ENCODE results near the gene THAP8.

THAP8 gene

DNA sequence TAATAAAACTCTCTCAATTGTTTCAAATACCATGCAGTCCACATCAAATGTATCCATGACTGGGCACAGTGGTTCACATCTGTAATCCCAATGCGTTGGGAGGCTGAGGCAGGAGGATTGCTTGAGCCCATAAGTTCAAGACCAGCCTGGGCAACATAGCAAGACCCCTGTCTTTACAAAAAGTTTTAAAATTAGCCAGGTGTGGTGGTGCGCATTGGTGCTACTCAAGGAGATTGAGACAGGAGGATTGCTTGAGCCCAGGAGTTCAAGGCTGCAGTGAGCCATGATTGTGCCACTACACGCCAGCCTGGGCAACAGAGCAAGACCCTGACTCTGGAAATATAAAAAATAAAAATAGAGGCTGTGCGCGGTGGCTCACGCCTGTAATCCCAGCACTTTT is 26.4 kb downstream of the THAP8 start:
- no peak for DNase-seq

DNA sequence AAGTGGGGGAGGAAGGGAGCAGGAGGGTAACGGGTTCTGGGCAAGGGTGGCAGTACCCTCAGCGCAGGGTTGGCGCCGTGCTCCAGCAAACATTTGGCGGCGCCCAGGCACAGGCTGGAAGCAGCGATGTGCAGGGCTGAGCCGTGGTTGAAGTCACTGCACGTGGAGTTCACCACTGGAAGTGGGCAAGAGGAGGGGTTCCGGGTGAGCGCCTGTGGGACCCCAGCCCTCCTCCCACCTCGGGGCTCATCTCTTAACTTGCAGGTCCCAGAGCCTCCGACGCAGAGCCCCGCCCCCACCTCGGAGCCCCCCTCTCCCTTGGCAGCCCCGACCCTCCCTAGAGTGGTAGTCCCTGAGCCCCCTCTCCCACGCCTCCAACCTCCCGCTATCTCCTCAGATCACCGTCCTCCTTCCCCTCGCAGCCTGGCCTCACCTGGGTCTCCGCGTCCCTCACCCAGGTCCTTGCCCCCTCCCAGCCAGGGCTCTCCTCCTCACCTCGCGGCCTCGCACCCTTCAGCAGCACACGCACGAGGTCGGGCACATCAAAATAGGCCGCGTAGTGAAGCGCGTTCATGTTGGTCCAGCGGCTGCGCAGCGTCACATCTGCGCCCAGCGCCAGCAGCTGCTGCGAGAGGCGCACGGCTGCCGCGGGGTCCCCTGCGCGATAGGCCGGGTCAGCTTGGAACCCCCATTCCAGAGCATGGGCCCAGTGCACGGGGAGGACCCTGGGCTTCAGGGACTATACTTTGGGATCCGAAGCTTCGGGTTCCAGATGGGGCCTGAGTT is 27.8 kb downstream of the THAP8 start:
- DNase-seq = no peak

DNA sequence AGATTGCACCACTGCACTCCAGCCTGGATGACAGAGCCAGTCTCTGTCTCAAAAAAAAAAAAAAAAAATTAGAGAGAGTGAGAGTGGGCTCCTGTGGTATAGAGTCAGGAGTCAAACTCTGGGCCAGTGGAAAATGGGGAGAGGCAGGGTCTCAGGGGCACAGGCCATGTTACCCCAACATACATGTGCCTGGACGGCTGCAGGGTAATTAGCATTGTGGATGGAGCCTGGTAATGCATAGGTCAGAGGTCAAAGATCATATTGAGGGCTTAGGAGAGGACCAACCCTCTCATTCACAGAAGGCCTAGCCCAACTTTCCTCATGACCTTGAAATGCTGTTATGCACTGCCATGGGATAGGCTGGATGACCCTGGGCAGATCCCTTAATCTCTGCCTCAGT is 28.5 kb downstream of the THAP8 start:
- no peak for DNase-seq

DNA sequence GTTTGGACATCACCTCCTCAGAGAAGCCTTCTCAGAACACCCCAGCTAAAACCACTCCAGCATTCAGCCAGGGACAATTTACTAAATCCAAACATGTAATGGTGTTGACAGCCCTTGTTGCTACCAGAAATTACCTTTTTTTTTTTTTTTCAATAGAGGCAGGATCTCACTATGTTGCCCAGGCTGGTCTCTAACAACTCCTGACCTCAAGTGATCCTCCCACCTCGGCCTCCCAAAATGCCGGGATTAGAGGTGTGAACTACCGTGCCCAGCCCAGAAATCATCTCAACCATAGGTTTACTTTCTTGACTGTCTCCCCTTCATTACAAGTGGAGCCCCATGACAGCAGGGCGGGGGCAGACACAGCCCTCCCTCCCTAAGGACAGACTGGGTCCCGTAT is 30.7 kb downstream of the THAP8 start:
- no peak for DNase-seq

DNA sequence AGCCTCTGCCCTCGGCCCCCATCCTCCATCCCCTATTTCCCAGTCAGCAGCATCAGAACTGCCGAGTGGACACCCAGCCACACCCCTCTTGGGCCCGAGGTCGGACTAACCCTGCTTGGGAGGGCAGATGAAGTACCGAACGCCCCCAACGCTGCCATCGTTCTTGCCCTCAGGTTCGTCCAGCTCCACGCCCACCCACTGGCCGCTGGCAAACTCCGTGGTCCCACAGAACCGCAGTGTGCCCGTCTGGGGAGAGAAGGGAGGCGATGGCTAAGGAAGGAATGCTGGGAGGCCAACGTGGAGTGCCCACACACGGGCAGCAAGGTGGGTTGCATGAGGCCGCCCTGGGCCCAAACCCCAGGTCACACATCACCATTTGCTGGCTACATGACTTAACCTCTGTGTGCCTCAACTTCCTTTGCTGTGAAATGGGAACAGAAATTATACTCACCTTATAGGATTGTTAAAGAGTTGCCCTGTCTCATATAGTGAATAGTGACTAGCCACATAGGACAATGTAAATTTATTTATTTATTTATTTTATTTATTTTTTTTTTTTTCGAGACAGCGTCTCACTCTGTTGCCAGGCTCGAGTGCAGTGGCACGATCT is 34.9 kb downstream of the THAP8 start:
- DNase-seq = no peak

DNA sequence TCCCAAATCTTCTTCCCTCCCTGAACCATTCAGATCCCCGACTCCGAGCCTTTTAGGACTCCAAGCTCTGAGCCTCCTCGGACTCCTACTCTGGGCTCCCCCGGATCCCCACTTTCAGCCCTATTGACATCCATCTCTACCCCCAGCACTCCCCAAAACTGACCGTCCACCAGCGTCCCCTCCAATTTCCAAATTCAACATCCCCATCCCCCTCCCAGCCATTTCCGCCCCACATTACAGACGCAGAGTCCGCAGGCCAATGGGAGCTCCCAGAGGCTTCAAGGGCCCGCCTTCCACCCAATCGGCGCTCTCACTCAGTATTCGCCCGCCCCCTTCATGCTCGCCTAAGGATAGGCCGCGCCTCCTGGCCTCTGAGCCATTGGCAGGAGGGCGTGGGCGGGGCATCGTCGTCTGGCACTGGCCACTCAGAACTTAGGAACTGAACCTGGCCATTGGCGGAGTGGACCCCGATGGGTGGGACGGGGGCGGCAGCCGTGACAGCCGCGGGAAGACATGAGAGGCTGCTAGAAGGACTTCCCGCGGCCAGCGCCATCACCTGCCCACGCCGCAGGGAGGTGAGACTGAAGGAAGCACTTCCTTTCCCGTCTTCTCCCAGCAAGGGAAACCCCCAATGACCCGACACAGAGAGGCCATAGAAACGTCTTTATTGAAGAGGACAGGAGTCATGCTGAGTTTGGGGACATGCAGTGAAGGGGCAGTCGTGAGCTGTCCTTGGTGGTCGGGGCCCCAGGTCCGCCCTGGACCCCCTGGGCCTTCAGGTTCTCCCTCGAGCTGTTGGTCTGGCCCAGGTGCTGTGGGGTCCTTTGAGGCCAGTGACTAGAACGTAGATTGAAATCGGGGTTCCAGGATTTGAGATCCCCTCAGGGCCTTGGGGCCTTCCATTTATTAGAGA is 39.8 kb downstream of the THAP8 start, which contains the start of gene ALKBH6:
TSS of gene ALKBH6 (minus strand) at position 202 of the 913 bp plus-strand sequence. CDS start 816 bp downstream, outside the sequence.
- DNase-seq = peak; percentile 99

DNA sequence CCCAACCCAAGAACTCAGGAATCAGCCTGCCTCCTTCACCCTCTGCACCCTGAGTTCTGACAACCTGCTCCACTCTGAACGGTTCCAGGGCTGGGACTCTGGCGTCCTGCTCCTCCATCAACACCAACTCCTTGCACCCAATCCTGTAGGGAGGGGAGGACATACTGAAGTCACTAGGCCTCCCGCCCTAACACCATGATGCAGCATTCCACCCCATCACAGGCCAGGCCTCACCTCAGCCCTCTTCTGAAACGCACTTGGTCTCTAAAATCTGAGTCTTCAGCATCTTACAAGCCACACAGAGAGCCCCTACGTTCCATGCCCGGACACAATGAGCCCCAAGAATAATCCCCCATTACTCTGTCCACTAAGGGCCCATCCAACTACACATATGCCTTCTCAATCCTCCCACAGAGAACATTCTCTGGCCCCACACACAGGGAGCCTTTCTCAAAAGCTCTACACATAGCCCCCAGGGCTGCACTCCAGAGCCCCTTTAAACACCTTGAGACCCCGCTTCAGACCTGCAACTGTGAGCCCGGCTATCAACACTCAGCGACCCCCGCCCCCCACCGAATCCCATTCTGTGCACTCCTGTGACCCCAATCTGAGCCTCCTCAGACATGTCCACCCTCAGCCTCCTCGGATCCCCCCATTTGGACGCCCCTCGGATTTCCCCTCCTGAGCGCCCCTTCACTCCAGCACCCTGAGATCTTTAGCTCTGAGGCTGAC is 40.6 kb downstream of the THAP8 start:
- DNase-seq = no peak

DNA sequence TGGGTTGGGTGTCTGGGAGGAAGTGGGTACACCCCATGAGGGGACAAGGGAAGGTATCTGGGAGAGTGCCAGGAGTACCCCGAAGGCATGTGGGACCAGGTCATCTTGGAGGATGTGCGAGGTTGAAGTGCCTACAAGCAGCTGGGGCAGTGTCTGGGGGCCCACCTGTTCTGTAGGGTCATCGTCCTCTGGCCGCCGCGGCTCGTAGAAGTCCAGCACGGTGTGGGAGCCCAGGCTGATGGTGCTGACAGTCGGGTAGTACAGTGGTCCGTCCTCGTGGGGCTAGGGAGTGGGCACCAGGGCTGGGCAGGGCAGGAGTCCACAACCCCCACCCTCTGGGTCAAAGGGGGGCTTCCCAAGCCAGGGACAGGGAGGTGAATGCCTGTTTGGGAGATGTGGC is 43.7 kb downstream of the THAP8 start:
- DNase-seq = no peak

DNA sequence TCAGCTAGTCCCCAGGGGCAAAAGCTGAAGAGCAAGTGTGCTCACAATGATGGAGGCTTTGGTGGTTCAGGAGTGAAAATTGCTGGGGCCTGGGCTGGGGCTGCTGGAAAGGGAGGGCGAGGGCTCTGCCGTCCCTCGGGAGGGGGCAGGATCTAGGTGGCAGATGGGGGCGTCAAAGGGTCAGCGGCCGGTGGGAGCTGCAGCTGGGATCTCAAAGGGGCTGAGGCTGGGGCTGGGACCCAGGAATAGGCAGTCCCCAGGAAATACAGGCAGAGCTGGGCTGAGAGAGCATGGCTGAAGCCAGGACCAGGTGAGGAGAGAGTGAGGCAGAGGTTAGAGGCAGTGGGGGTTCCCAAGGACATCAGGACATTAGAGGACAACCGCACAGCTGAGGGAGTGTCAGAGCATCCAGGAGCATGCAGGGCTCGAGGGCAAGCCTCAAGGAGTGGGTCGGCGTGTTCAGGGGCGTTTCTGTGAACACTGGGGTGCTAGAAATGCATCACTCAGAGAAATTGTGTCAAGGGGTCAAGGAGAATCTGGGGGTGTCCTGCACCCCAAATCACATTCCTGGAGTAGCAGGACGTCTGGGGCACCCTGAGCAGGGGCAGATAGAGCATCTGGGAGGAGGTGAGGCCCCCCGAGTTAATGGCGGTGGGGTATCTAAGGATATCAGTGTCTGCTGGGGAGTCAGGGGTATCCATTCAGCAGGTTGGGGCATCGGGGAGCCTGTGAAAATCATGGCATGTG is 44.3 kb downstream of the THAP8 start:
- no peak for DNase-seq

DNA sequence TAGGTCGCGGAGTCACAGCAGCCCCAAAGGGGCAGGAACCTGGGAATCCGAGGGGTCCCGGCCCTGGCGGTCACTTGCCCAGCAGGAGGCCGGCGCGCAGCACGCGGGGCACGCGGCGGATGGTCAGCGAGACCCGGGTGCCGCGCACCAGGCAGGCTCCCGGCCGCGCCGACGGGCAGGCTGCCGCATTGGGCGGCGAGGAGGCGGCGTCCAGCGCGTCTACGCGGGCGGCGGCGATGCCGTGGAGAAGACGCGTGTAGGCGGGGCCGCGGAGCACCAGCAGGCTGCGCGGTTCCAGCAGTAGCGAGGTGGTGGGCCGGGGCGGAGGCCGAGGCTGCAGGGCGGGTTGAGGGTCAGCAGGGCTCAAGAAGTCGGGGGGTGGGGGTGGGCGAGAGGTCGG is 44.9 kb downstream of the THAP8 start:
- DNase-seq = peak in 1 of 2 experiments; percentile 28

DNA sequence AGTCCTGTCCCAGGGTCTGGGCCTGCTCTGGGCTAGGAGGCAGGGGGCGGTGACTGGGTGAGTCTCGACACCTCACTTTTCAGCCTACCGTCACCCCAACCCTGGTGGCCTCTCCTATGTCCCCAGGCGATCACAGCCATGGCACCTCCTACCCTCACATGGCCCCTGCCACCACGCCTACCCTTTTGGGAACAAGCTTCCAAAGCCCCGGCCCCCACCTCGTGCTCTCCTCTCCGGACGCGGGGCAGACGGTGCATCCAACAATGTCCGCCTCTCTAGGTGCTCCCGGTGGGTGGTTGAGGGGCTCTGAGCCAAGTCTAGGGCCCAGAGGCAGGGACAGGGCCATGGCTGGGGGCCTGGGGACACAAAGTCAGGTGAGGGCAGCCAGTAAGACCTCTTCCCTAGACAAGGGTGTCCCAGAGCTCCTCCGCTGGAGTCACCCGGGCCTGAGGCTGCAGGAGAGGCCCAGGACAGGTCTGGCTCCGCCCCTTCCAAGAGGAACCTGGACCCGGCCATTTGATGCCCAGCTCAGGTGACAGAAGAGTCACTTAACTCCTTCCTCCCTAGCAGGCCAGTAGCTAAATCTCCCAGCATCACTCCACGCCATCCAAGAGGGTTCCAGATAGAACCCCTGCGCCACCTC is 45.6 kb downstream of the THAP8 start, which contains the start of gene SYNE4:
TSS of gene SYNE4 (minus strand) at position 478 of the 643 bp plus-strand sequence. CDS start at position 346, 132 bp downstream.
- DNase-seq = no peak

DNA sequence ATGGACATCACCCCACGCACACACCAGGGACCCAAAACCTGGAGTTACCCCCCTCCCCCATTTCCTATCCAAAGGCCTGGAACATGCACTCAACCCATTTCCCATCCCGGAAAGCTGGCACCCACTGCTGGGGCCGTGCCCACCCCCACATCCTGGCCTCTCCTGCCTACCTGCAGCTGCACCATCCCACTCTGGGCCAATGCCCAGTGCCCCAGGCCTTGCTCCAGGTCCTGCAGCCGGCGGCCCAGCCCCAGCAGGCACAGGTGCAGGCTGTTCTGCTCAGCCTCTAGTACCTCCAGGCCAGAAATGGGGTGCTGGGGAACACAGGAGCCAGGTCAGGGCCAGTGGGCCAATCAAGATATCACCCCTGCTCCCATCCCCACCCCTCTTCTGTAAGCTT is 47.1 kb downstream of the THAP8 start:
- DNase-seq = no peak

DNA sequence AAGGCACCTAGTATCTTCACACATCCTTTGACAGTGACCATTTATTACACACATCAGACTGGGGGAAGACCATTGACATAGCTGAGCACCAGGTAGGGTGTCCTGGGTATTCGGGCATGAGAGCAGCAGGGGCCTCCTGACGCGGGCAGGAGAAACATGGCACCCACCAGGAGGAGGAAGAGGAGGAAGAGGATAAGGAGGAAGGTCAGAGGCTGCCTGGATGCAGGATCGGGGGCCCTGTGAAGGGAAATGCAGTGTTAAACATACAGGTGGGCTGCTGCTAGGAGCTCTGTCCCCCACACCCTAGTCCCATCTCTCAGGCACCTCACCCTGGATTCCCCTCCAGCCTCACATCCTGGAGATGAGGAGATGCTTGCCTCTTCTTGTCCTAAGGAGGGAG is 50.8 kb downstream of the THAP8 start:
- DNase-seq = no peak

DNA sequence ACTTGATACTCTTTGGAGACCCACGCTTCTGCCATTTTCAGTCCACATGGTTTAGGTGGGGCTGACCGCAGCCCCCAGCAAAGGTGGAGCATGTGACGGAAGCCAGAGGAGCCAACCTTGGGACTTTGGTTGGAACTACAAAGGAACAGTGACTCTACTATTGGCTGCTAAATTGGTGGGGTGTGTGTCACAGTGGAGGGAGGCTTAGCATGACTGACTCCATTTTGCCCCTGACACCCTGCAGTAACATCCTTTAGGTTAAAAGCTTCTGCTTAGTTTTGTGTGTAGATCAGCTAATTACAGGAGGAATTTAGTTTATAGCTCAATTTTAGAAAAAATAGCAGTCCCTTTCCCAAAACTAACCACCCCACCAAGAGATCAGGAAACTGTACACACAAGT is 52.5 kb downstream of the THAP8 start:
- no peak for DNase-seq

DNA sequence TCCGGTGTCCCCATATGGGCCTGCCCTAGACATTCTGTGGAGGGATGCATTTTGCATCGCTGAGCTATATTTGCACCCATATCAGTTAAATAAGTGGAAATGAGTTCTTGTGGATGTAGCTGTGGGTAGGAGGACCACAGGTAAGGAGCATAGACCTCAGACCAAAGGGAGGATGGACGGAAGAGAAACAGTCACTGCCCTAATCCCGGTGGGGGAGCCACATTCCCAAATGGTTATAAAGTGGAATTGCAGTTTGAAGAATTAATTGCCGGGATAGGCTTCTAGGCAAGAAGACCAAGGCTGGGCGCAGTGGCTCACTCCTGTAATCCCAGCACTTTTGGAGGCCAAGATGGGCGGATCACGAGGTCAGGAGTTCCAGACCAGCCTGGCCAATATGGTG is 57.3 kb downstream of the THAP8 start:
- DNase-seq = no peak

DNA sequence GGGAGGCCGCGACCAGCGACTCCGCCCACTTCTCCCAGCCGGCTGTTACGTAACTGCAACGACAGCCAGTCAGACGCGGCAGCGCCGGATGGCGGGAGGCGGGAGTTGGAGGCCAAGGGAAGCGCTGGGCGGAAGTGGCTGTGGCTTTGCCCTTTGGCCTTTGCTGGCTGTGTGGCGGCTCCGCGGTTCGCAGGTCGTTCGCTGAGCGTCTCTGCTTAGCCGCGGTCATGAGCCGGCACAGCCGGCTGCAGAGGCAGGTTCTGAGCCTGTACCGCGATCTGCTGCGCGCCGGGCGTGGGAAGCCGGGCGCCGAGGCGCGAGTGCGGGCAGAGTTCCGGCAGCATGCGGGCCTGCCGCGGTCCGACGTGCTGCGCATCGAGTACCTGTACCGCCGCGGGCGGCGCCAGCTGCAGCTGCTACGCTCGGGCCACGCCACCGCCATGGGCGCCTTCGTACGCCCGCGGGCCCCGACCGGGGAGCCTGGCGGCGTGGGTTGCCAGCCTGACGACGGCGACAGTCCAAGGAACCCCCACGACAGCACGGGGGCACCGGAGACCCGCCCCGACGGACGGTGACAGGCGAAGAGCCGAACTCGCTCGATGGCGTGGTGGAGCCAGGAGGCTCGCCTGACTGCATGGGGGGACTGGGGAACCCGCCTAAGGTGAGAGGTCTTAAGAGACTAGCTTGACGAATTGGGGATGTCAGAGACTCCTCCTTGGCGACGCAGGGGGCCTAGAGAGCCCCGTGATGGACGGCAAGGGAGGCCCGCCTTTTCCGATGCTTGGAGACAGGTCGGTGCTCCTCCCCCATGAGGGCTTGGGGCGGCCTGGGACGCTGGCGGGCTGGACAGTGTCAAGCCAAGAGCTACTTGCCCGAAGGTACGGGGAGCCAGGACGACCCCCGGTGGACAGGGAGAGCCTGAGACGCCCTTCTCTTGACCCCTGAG is 58.8 kb downstream of the THAP8 start, which contains the start of gene SDHAF1:
TSS of gene SDHAF1 (plus strand) at position 141 of the 946 bp plus-strand sequence. CDS start at position 228, 87 bp downstream.
- DNase-seq = peak; percentile 89 to 91

DNA sequence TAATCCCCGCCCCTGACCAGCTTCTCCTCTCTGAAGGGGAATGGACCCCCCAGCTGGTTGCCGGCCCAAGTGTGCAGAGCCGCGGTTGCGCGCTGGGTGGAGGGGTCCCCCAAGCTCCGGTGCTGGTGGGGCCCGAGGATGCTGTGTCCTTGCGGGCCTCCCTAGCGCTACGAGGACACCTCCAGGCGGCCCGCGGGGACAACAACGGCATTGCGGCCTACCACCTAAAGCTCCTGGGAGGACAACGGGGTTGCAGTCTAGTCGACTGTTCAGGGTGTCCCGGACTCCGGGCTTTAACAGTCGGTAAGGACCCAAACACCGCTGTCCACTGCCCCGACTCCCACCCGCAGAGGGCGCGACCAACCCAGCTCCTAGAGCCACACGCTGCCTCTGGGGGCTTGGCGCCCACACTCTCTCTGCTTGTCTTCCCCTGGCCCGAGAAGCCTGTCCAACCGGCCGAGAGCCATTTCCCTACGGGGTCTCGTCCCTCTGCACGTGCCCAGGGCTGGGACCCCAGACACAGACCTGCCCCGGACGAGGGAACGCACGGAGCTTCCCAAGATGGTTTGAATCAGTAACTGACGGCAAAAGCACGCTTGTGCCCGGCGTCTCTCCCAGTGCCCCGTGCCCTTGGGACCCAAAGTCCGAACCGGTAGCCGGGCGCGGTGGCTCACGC is 60.0 kb downstream of the THAP8 start:
- DNase-seq = no peak

DNA sequence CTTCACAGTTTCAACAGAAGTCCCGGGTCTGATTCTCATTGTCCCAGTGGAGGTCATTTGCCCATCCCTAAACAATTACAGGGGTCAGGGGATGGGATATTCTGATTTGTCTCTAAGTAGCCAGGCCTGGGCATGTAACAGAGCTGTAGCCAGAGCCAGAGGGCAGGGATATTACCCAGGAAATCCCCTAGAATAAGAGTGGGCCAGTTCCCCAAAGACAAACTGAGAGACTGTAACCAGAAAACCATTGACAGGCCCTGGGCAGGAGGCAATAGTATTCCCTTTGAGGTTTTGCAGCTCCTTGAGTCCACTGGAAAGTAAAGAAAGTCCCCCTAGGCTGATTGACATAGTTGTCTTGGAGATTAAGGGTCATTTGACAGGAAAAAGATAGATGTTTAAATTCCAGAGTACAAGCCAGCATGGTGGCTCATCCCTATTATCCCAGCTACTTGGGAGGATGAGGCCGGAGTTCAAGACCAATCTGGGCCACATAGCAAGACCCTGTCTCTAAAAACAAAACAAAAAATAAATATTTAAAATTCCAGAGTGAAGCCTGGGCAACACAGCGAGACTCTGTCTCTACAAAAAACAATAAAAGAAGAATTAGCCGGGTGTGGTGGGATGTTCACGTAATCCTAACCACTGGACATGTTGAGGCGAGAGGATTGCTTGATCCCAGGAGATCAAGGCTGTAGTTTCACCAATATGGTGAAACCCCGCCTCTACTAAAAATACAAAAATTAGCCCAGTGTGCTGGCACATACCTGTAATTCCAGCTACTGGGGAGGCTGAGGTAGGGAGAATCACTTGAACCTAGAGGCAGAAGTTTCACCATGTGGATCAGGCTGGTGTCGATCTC is 60.9 kb downstream of the THAP8 start:
- DNase-seq = no peak
